GM10266 (cell line): ENCODE measurements around the gene DAPP1.
A peak's percentile ranks its signal among the peaks of the same experiment; 100 is the strongest.

Experiments
- DNase-seq: peaks from one replicate; pipeline ENCODE4 v3.0.0; 2012; ENCODE audit errors: extremely low spot score
- CTCF ChIP-seq: IDR thresholded peaks from 2 replicates; pipeline ENCODE4 v1.5.1; 2012; ENCODE audit warnings: mild to moderate bottlenecking, low read depth; ENCODE audit not compliant: control insufficient read depth, insufficient read depth; ENCODE audit errors: missing control alignments

Gene DAPP1

GRCh38 chr4:99803566-99804101 lies 13.0 kb upstream of the DAPP1 start:
- TF ChIP-seq CTCF: no peak
- no peak for DNase-seq

- no peak for TF ChIP-seq CTCF
- DNase-seq: no peak
Observed at GRCh38 chr4:99806545-99806944, 10.1 kb upstream of the DAPP1 start.

- no peak for DNase-seq
- no peak for TF ChIP-seq CTCF
Observed at GRCh38 chr4:99807666-99808065, 9.0 kb upstream of the DAPP1 start.

GRCh38 chr4:99808260-99808857 lies 8.3 kb upstream of the DAPP1 start:
- DNase-seq: peak; percentile 67

GRCh38 chr4:99809326-99809725 lies 7.3 kb upstream of the DAPP1 start:
- TF ChIP-seq CTCF: no peak
- DNase-seq: no peak

More at GRCh38 chr4:99808260-99808857, 8.3 kb upstream of the DAPP1 start:
- peak; percentile 86 for TF ChIP-seq CTCF

GRCh38 chr4:99810536-99810935 lies 6.1 kb upstream of the DAPP1 start:
- DNase-seq: no peak
- TF ChIP-seq CTCF: no peak

GRCh38 chr4:99811117-99811516 lies 5.5 kb upstream of the DAPP1 start:
- TF ChIP-seq CTCF: no peak

More at GRCh38 chr4:99811117-99811516, 5.5 kb upstream of the DAPP1 start:
- no peak for DNase-seq
